ENCODE data around the gene CIRBP. TPM values are rescaled to one million over a fixed set of nuclear protein-coding genes. Genes with fewer than 3 reads are reported as not detected.

The CIRBP gene
- total RNA-seq, 1 donor from 2014 or later = 184 TPM

GRCh38 chr19:1226522-1227303, 42.4 kb upstream of the CIRBP start:
- H3K9me3 ChIP-seq (ENCODE audit: insufficient read depth, low read depth, low read length) = no peaks in the 10 kb centered on the region
- Mint-ChIP-seq H3K36me3 (ENCODE audit: low read depth, unreplicated experiment) (peaks cover 2% of the 10 kb centered on the region), H3K27ac (ENCODE audit: unreplicated experiment) (peak overlapping the region; percentile 12), H3K4me3 (ENCODE audit: unreplicated experiment) (no peak overlapping the region), H3K4me1 (ENCODE audit: low read depth, unreplicated experiment) (peaks cover 4% of the 10 kb centered on the region), H3K9me3 (ENCODE audit: unreplicated experiment) (no peaks in the 10 kb centered on the region), H3K27me3 (ENCODE audit: low read depth, unreplicated experiment) (no peaks in the 10 kb centered on the region)
- DNase-seq (ENCODE audit: low read depth) (no peak), FAIRE-seq (no peak)
- no peak overlapping the region for H3K4me2 ChIP-seq (ENCODE audit: low read length)
- peaks cover 6% of the 10 kb centered on the region for H3K79me2 ChIP-seq (ENCODE audit: insufficient read depth, low read length)
- H3K36me3 ChIP-seq (ENCODE audit: insufficient read depth, low read length) = no peaks in the 10 kb centered on the region
- H2AFZ ChIP-seq (ENCODE audit: low read depth, low read length) = no peak overlapping the region
- no peaks in the 10 kb centered on the region for H3K27me3 ChIP-seq (ENCODE audit: insufficient read depth, low read length)
- TF ChIP-seq EZH2 (IDR thresholded peaks at IDR 0.05; ENCODE audit: insufficient read depth, low read length) (no peak), CTCF (IDR thresholded peaks at IDR 0.05; ENCODE audit: insufficient read depth, low read depth, low read length) (no peak)
- no peak overlapping the region for H3K4me3 ChIP-seq (ENCODE audit: insufficient read depth, low read depth, low read length)
- no peak overlapping the region for H3K9ac ChIP-seq (ENCODE audit: low read length)
- H3K27ac ChIP-seq (ENCODE audit: low read depth, low read length) = no peak overlapping the region
- no peaks in the 10 kb centered on the region for H3K4me1 ChIP-seq (ENCODE audit: insufficient read depth, low read length)
- peaks cover 47% of the 10 kb centered on the region for H4K20me1 ChIP-seq (ENCODE audit: insufficient read depth, low read length)

- Histone ChIP-seq H3K4me3 (ENCODE audit: insufficient read depth, low read depth, low read length) (no peak overlapping the region), H3K27ac (ENCODE audit: low read depth, low read length) (no peak overlapping the region), H3K4me2 (ENCODE audit: low read length) (no peak overlapping the region), H3K27me3 (ENCODE audit: insufficient read depth, low read length) (no peaks in the 10 kb centered on the region), H3K9me3 (ENCODE audit: insufficient read depth, low read depth, low read length) (no peaks in the 10 kb centered on the region), H4K20me1 (ENCODE audit: insufficient read depth, low read length) (peaks cover 47% of the 10 kb centered on the region), H2AFZ (ENCODE audit: low read depth, low read length) (no peak overlapping the region), H3K79me2 (ENCODE audit: insufficient read depth, low read length) (peaks cover 6% of the 10 kb centered on the region), H3K9ac (ENCODE audit: low read length) (no peak overlapping the region), H3K4me1 (ENCODE audit: insufficient read depth, low read length) (peaks cover 6% of the 10 kb centered on the region), H3K36me3 (ENCODE audit: insufficient read depth, low read length) (no peaks in the 10 kb centered on the region)
- H3K27me3 Mint-ChIP-seq (ENCODE audit: low read depth, unreplicated experiment) = no peaks in the 10 kb centered on the region
- no peaks in the 10 kb centered on the region for H3K9me3 Mint-ChIP-seq (ENCODE audit: unreplicated experiment)
- peaks cover 8% of the 10 kb centered on the region for H3K4me1 Mint-ChIP-seq (ENCODE audit: low read depth, unreplicated experiment)
- no peak for DNase-seq (ENCODE audit: low read depth)
- TF ChIP-seq EZH2 (IDR thresholded peaks at IDR 0.05; ENCODE audit: insufficient read depth, low read length) (no peak), CTCF (IDR thresholded peaks at IDR 0.05; ENCODE audit: insufficient read depth, low read depth, low read length) (no peak)
- H3K4me3 Mint-ChIP-seq (ENCODE audit: unreplicated experiment) = no peak overlapping the region
- peaks cover 5% of the 10 kb centered on the region for H3K36me3 Mint-ChIP-seq (ENCODE audit: low read depth, unreplicated experiment)
- H3K27ac Mint-ChIP-seq (ENCODE audit: unreplicated experiment) = peak overlapping the region; percentile 12
- FAIRE-seq = no peak
Observed at GRCh38 chr19:1227304-1228054, 41.7 kb upstream of the CIRBP start.

Measured in astrocyte (in vitro differentiated cells and primary cell).